ENCODE measurements around the gene RMRP.

DNA sequence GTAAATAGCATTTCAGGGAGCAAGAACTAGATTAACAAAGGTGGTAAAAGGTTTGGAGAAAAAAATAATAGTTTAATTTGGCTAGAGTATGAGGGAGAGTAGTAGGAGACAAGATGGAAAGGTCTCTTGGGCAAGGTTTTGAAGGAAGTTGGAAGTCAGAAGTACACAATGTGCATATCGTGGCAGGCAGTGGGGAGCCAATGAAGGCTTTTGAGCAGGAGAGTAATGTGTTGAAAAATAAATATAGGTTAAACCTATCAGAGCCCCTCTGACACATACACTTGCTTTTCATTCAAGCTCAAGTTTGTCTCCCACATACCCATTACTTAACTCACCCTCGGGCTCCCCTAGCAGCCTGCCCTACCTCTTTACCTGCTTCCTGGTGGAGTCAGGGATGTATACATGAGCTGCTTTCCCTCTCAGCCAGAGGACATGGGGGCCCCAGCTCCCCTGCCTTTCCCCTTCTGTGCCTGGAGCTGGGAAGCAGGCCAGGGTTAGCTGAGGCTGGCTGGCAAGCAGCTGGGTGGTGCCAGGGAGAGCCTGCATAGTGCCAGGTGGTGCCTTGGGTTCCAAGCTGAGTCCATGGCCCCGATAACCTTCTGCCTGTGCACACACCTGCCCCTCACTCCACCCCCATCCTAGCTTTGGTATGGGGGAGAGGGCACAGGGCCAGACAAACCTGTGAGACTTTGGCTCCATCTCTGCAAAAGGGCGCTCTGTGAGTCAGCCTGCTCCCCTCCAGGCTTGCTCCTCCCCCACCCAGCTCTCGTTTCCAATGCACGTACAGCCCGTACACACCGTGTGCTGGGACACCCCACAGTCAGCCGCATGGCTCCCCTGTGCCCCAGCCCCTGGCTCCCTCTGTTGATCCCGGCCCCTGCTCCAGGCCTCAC is 15.6 kb upstream of the RMRP start, which contains the start of gene CA9:
- TF ChIP-seq, protein P1, sequence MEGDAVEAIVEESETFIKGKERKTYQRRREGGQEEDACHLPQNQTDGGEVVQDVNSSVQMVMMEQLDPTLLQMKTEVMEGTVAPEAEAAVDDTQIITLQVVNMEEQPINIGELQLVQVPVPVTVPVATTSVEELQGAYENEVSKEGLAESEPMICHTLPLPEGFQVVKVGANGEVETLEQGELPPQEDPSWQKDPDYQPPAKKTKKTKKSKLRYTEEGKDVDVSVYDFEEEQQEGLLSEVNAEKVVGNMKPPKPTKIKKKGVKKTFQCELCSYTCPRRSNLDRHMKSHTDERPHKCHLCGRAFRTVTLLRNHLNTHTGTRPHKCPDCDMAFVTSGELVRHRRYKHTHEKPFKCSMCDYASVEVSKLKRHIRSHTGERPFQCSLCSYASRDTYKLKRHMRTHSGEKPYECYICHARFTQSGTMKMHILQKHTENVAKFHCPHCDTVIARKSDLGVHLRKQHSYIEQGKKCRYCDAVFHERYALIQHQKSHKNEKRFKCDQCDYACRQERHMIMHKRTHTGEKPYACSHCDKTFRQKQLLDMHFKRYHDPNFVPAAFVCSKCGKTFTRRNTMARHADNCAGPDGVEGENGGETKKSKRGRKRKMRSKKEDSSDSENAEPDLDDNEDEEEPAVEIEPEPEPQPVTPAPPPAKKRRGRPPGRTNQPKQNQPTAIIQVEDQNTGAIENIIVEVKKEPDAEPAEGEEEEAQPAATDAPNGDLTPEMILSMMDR (IDR thresholded peaks at IDR 0.05): no peak
- no peak for TF ChIP-seq POLR2A (IDR thresholded peaks at IDR 0.05)
- no peak for TF ChIP-seq EP300 (IDR thresholded peaks at IDR 0.05)
